T47D (cell line): ENCODE results near the gene DENND1A.
"Not testable (repeated sequence)": the region's sequence is repeated elsewhere in the genome, so short reads cannot be mapped to it uniquely, and the experiment has no call there.

ENCODE experiments used
- DNase-seq, 2 experiments: peaks; one replicate each; pipeline versions ENCODE4 v3.0.0 to v3.0.0-alpha.2; 2011 to 2012; ENCODE audit warnings: low read depth in 1 of 2, low spot score in 1 of 2
- JUND ChIP-seq: IDR thresholded peaks from 2 replicates; pipeline ENCODE4 v1.6.1; 2012; ENCODE audit warnings: low read depth
- in situ Hi-C: cut with HindIII; loops from 2 replicates; pipeline ENCODE4 v1.10.0; 2016; ENCODE audit warnings: low sequenced_read_pairs, low pct_unique_long_range_greater_than_20kb

DENND1A gene

GRCh38 chr9:123344192-123344949, 585.6 kb downstream of the DENND1A start:
- no peak for TF ChIP-seq JUND
- in situ Hi-C loops: no loop called here
- no peak for DNase-seq

GRCh38 chr9:123343443-123344191, 586.3 kb downstream of the DENND1A start:
- in situ Hi-C loops: no loop called here
- DNase-seq: no peak

DNA sequence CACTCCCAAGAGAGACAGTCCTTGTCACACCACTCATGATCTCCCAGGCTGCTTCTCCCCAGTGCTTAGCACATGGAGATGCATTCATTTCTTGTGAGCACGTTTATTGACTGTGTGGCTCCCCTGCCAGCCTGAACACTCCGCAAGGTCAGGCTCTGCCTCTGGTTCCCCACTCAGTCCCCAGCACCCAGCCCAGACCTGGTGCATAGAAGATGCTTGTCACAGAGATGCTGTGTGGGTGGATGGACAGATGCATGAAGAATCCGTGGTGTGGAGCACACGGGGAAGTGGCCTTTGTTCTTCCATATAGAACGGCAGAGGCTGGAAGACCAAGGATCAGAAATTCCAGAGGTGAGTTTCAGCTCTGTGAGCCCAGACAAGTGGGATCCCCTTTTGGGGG, 587.7 kb downstream of the DENND1A start:
- no peak for DNase-seq
- no peak for TF ChIP-seq JUND
- in situ Hi-C loops: no loop called here

More at GRCh38 chr9:123343443-123344191, 586.3 kb downstream of the DENND1A start:
- TF ChIP-seq JUND: no peak

DNA sequence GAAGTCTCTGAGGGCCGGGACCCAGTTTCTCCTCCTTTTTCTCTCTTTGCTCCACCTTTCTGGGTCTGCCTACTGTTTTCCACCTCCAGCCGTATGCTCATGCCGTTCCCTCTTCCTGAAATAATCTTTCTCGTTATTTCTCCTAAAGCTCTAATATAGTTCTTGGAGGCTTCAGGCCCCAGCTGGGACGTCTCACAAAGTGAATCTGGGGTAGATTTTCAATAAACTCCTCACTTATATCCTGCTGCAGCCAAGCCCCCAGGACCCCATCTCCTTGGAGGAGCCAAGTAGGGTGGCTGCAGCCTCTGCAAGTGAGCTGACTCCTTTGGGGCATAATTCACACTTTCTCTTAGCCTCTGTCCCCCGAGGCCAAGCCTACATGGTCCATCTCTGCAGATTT, 588.1 kb downstream of the DENND1A start:
- no peak for DNase-seq
- in situ Hi-C loops: no loop called here
- TF ChIP-seq JUND: no peak

DNA sequence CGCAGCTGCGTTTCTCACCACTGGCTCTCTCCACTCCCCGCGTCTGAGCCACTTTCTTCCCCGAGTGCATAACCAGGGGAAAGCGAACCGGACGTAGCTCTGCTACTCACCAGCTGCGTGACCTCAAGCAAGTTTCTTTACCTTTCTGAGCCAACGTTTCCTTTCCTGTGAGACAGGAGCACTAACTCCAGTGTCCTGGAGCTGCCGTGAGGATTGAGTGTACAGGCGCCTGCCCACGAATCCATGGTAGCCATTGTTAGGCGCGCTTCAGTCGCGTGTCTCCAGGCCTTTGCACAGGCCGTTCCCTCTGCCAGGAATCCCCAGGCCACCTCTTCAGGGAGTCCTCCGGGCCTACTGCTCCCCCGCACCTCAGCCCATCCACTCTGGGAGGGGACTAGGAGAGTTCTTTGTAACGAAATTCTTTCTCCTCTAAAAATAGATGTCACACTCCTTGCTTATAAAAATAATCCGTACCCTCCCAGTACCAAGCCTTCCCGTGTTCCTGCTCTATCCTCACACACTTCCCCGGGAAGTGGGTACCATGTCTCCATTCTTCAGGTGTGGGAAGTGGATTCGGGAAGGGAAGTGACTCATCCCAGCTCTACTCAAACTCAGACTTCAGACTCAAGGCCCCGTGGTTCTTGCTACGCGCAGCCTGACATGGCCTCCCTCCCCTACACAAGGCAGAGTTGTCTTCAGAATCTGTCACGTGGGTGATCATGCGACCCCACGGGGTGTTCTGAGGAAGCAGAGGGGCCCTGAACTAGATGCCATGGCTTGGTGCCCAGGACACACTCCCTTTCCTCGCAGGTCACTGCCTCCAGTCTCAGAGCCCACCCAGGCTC, 590.0 kb downstream of the DENND1A start:
- no peak for TF ChIP-seq JUND
- in situ Hi-C loops: no loop called here
- no peak for DNase-seq

DNA sequence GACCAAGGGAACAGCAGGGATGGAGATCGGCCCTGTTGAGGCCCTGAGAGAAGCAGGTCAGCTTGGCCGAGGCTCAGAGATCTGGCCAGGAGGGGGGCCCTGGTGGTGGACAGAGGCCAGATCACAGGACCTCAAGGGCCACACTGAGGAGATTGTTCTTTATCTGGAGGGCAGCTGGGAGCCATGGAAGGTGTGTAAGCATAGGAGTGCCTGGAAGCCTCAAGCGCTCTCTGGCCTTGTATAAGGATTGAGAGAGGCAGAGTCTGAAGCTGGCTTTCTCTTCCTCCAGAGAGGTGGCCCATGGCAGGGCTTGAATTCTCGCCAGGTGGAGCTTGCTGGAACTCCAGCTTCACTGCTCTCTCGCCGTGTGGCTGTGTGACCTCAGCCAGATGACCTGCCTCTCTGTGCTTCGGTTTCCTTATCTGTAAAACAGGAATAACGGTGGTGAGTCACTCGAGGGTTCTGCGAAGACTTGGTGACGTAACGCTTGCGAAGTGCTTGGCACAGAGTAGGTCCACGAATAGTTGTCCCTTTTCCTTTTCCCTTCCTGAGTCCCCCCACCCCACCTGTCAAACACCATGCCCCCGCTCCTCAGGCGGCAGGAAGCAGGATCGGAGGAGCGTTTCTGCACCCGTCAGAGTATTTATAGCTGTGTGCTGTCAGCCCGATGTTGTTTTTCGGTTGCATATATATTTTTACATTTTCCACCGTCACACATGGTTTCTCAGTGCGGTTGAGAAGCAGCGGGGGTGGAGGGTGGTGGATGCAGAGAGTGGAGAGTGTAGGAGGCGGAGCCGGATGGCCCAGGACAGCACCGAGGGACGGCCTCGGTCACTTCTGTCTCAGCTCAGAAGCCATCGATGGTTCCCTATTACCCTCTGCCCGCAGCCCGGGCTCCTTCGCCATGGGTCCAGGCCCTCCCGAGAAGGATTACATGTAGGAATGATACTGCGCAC, 590.9 kb downstream of the DENND1A start:
- in situ Hi-C loops: no loop called here
- TF ChIP-seq JUND: no peak
- no peak for DNase-seq

DNA sequence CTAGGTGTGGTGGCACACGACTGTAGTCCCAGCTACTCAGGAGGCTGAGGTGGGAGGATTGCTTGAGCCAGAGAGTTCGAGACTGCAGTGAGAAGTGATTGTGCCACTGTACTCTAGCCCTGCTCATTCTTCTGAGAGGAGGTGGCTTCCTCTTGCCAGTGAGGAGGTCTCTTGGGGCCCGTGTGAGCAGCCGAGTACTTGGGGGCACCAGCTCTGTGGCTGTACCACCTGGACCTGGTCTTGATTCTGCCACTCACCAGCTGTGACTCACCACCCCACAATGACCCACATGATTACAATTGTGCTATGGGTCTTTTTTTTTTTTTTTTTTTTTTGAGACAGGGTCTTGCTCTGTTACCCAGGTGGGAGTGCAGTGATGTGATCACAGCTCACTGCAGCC, 592.0 kb downstream of the DENND1A start:
- DNase-seq: no peak
- in situ Hi-C loops: no loop called here
- TF ChIP-seq JUND: no peak

DNA sequence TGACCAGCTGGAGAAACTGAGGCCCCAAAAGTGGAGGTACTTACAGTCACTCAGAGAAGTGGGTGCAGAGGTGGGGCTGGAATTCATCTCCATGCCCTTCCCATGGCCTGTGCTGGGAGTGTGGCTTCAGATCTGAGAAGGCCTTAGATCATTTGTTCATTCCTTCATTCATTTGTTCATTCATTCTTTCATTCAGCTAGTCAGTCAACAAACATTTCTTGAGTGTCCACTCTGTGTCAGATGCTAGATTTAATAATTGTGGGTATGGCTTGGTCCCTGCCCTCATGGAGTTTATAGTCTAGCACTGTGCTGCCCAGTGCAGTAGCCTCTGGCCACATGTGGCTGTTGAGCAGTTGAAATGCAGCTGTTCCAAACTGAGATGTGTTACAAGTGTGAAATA, 593.0 kb downstream of the DENND1A start:
- in situ Hi-C loops: no loop called here
- no peak for DNase-seq
- no peak for TF ChIP-seq JUND

DNA sequence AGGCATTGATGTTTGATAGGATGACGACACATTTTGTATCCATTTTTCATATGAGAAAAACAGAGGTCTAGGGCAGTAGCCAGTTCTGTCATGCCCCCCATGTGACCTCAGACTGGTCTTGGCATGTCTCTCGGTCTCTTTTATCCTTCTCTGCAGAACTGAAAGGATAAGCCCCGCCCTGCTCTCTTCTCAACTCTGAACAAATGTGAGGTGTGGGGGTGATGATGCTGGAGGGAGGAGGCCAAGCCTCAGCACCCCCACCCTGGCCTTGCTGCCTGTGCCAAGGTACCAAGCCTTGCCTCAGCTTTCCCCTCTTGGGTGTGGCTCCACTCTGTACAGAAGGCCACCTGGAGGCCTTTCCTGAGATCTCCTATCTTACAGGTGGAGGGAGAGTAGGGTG, 593.5 kb downstream of the DENND1A start:
- in situ Hi-C loops: no loop called here
- no peak for DNase-seq
- TF ChIP-seq JUND: no peak

- no peak for TF ChIP-seq JUND
- in situ Hi-C loops: no loop called here
- DNase-seq: no peak
These were observed 594.0 kb downstream of the DENND1A start for GRCh38 chr9:123335986-123336329.

- in situ Hi-C loops: no loop called here
- no peak for DNase-seq
- no peak for TF ChIP-seq JUND
These were observed 594.5 kb downstream of the DENND1A start for GRCh38 chr9:123335193-123335985.

- in situ Hi-C loops: no loop called here
- no peak for TF ChIP-seq JUND
- no peak for DNase-seq
These were observed 595.3 kb downstream of the DENND1A start for GRCh38 chr9:123334639-123335038.

DNA sequence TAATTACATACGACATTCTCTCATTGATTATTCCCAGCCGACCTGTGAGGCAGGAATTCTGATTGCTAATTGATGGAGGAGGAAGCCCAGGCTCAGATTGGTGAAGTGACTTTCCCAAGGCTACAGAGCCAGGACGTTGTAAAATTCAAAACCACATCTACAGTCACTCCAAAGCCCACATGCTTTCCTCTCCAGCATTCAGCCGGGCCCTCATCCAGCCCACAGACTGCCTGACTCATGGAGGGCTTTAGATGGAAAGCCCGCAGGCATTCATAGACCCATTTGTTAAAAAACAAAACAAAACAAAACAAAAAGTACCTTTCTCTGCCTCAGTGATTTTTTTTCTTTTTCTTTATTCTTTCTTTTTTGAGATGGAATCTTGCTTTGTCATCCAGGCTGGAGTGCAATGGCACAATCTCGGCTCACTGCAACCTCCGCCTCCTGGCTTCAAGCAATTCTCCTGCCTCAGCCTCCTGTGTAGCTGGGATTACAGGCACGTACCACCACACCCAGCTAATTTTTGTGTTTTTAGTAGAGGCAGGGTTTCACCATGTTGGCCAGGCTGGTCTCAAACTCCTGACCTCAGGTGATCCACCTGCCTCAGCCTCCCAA, 596.8 kb downstream of the DENND1A start:
- in situ Hi-C loops, DNase-seq: not testable (repeated sequence)
